HepG2 (cell line): ENCODE measurements around the gene PCBP4.

Experiments used
- ARID2 ChIP-seq: sonication (generic); formaldehyde crosslinking; IDR thresholded peaks from 2 replicates; pipeline ENCODE4 v1.8.1; 2022; ENCODE audit warnings: mild to moderate bottlenecking, missing genetic modification reagents, borderline replicate concordance
- CTCF ChIP-seq: sonication (generic); formaldehyde crosslinking; IDR thresholded peaks from 2 replicates; pipeline ENCODE4 v1.5.0; 2020; ENCODE audit warnings: mild to moderate bottlenecking, missing genetic modification reagents, moderate library complexity
- KDM5B ChIP-seq: sonication (generic); formaldehyde crosslinking; IDR thresholded peaks from 2 replicates; pipeline ENCODE4 v1.4.0; 2020; ENCODE audit warnings: missing genetic modification reagents, mild to moderate bottlenecking, borderline replicate concordance
- PLSCR1 ChIP-seq: sonication (generic); formaldehyde crosslinking; IDR thresholded peaks from 2 replicates; pipeline ENCODE4 v1.5.0; 2020; ENCODE audit warnings: missing genetic modification reagents, mild to moderate bottlenecking, borderline replicate concordance
- POLR2AphosphoS2 ChIP-seq: IDR thresholded peaks from 2 replicates; pipeline ENCODE4 v1.6.1; 2011; ENCODE audit warnings: low read depth, low read length, improper control_type of control experiment
- POLR2AphosphoS5 ChIP-seq: IDR thresholded peaks from 2 replicates; pipeline ENCODE4 v1.6.1; 2012; ENCODE audit warnings: low read depth, low read length
- SP2 ChIP-seq: sonication (generic); formaldehyde crosslinking; IDR thresholded peaks from 2 replicates; pipeline ENCODE4 v1.5.1; 2020; ENCODE audit warnings: mild to moderate bottlenecking, missing genetic modification reagents
- SRF ChIP-seq: IDR thresholded peaks from 2 replicates; pipeline ENCODE4 v1.6.1; 2011; ENCODE audit warnings: mild to moderate bottlenecking, low read depth, low read length, moderate library complexity
- SUZ12 ChIP-seq: fragments of 150-350 bp; IDR thresholded peaks from 2 replicates; pipeline ENCODE4 v1.6.1; 2014; ENCODE audit warnings: low read depth, low read length

GRCh38 chr3:52005571-52005986 lies 38.3 kb upstream of the PCBP4 start:
- TF ChIP-seq ARID2 (CRISPR knock-in tag) = no peak
- TF ChIP-seq PLSCR1 (CRISPR knock-in tag) = no peak
- no peak for TF ChIP-seq POLR2AphosphoS5
- TF ChIP-seq CTCF (CRISPR knock-in tag) = no peak
- no peak for TF ChIP-seq SP2
- no peak for TF ChIP-seq KDM5B (CRISPR knock-in tag)
- TF ChIP-seq SRF = no peak
- no peak for TF ChIP-seq POLR2AphosphoS2
- no peak for TF ChIP-seq SUZ12
